ENCODE measurements around the gene TSTD1.

- TF ChIP-seq CTCF (IDR thresholded peaks at IDR 0.05; ENCODE audit: low read depth, low read length) (no peak), EZH2phosphoT487 (IDR thresholded peaks at IDR 0.05; ENCODE audit: low read depth) (no peak)
Observed at GRCh38 chr1:161059293-161059692, 20.5 kb upstream of the TSTD1 start.

All from OCI-LY3 (cell line).